CD14-positive monocyte (primary cell): Measurements from ENCODE around the gene SFI1. TPM values are rescaled to one million over a fixed set of nuclear protein-coding genes. Genes with fewer than 3 reads are reported as not detected.
"Not testable (repeated sequence)": the region's sequence is repeated elsewhere in the genome, so short reads cannot be mapped to it uniquely, and the experiment has no call there.

Experiments
- DNase-seq, 3 donors: peaks; one replicate each; pipeline ENCODE4 v3.0.0-alpha.2; 2011 to 2022
- H2AFZ ChIP-seq: 2 replicates; pipeline ENCODE4 v1.6.0; 2012; ENCODE audit warnings: mild to moderate bottlenecking, low read depth, low read length, inconsistent platforms; ENCODE audit not compliant: insufficient read depth, poor library complexity, severe bottlenecking
- H3K27ac ChIP-seq, 2 donors: 1 replicate in 1 of 2; 2 replicates in 1 of 2; pipeline ENCODE4 v1.5.1; 2012 to 2013; ENCODE audit warnings: low read length in 2 of 2, control low read depth in 1 of 2, inconsistent platforms in 1 of 2, low read depth in 1 of 2, mild to moderate bottlenecking in 1 of 2
- H3K27me3 ChIP-seq, 2 donors: one replicate each; pipeline versions ENCODE4 v1.6.0 to v1.6.1; 2011 to 2013; ENCODE audit warnings: low read length in 2 of 2; ENCODE audit not compliant: control insufficient read depth in 2 of 2, insufficient read depth in 2 of 2
- H3K36me3 ChIP-seq, 2 donors: replicated peaks in 1 of 2; 1 replicate in 1 of 2; 2 replicates in 1 of 2; pipeline versions ENCODE4 v1.5.1 to v1.6.1; 2012 to 2013; ENCODE audit warnings: low read length in 2 of 2, control low read depth in 1 of 2, inconsistent platforms in 1 of 2, mild to moderate bottlenecking in 1 of 2; ENCODE audit not compliant: insufficient read depth in 2 of 2, control insufficient read depth in 1 of 2
- H3K4me1 ChIP-seq, 2 donors: 1 replicate in 1 of 2; 2 replicates in 1 of 2; pipeline versions ENCODE4 v1.5.1 to v1.6.1; 2012 to 2013; ENCODE audit warnings: low read length in 2 of 2, control low read depth in 1 of 2, inconsistent platforms in 1 of 2, mild to moderate bottlenecking in 1 of 2, moderate library complexity in 1 of 2; ENCODE audit not compliant: insufficient read depth in 2 of 2, control insufficient read depth in 1 of 2
- H3K4me2 ChIP-seq: replicated peaks from 2 replicates; pipeline ENCODE3; 2012; ENCODE audit warnings: low read length, moderate library complexity, mild to moderate bottlenecking; ENCODE audit not compliant: poor library complexity, severe bottlenecking; ENCODE audit errors: extremely low read depth
- H3K4me3 ChIP-seq, 3 experiments: fragments of 200-600 bp in 1 of 3; sonication (generic) in 1 of 3; replicated peaks in 1 of 3; 1 replicate in 2 of 3; 2 replicates in 1 of 3; pipeline ENCODE4 v1.5.1; 2011 to 2013; ENCODE audit warnings: low read length in 3 of 3, mild to moderate bottlenecking in 3 of 3, control low read depth in 2 of 3, low read depth in 2 of 3, inconsistent platforms in 1 of 3, moderate library complexity in 1 of 3
- H3K79me2 ChIP-seq: 2 replicates; pipeline ENCODE4 v1.6.0; 2012; ENCODE audit warnings: mild to moderate bottlenecking, control low read depth, inconsistent platforms, low read length, moderate library complexity; ENCODE audit not compliant: insufficient read depth
- H3K9ac ChIP-seq: 2 replicates; pipeline ENCODE4 v1.6.0; 2017; ENCODE audit warnings: low read length, mild to moderate bottlenecking; ENCODE audit not compliant: insufficient read depth, poor library complexity, severe bottlenecking
- H3K9me3 ChIP-seq, 2 donors: replicated peaks in 1 of 2; 1 replicate in 1 of 2; 2 replicates in 1 of 2; pipeline versions ENCODE4 v1.5.1 to v1.6.1; 2012 to 2013; ENCODE audit warnings: low read length in 2 of 2, control low read depth in 1 of 2; ENCODE audit not compliant: control insufficient read depth in 1 of 2, insufficient read depth in 1 of 2
- H4K20me1 ChIP-seq: 2 replicates; pipeline ENCODE4 v1.6.0; 2012; ENCODE audit warnings: mild to moderate bottlenecking, low read length, control low read depth, moderate library complexity; ENCODE audit not compliant: insufficient read depth
- H3K27ac Mint-ChIP-seq, 7 donors: one replicate each; pipeline ENCODE4 v1.8.0; 2020; ENCODE audit warnings: mild to moderate bottlenecking in 7 of 7, mixed read lengths in 7 of 7, moderate library complexity in 6 of 7, inconsistent platforms in 2 of 7
- H3K27me3 Mint-ChIP-seq, 3 donors: one replicate each; pipeline ENCODE4 v1.8.0; 2021 to 2022; ENCODE audit warnings: low read depth in 3 of 3, mild to moderate bottlenecking in 3 of 3, mixed read lengths in 3 of 3, moderate library complexity in 3 of 3, inconsistent platforms in 1 of 3
- H3K36me3 Mint-ChIP-seq, 2 donors: one replicate each; pipeline ENCODE4 v1.8.0; 2020; ENCODE audit warnings: mixed read lengths in 2 of 2, inconsistent platforms in 1 of 2, mild to moderate bottlenecking in 1 of 2
- H3K4me1 Mint-ChIP-seq: one replicate; pipeline ENCODE4 v1.8.0; 2020; ENCODE audit warnings: mild to moderate bottlenecking, mixed read lengths
- H3K4me3 Mint-ChIP-seq, 2 donors: one replicate each; pipeline ENCODE4 v1.8.0; 2020; ENCODE audit warnings: mild to moderate bottlenecking in 2 of 2, mixed read lengths in 2 of 2, moderate library complexity in 1 of 2
- H3K9me3 Mint-ChIP-seq, 7 donors: one replicate each; pipeline ENCODE4 v1.8.0; 2020 to 2022; ENCODE audit warnings: mixed read lengths in 7 of 7, mild to moderate bottlenecking in 6 of 7, moderate library complexity in 6 of 7, inconsistent platforms in 2 of 7
- WGBS: methylation state at CpG from one replicate; pipeline ENCODE4 v1.1.5; 2013; ENCODE audit warnings: missing lambda C conversion rate; ENCODE audit not compliant: insufficient coverage; 5-methylcytosine and 5-hydroxymethylcytosine counted together
- intact Hi-C, 2 donors: fragments of 100-400 bp; cut with micrococcal nuclease; formaldehyde crosslinking; loops; one replicate each; pipeline versions ENCODE4 v1.15.0 to v1.15.1; 2023
- polyA plus RNA-seq, 3 donors: library from polyadenylated mRNA; depleted of rRNA in 1 of 3; unstranded in 2 of 3; stranded (reverse) in 1 of 3; fragments of 300-500 nt in 2 of 3; fragments of >200 nt in 1 of 3; fragmentation: Illumina TruSeq in 2 of 3; gene quantifications; 1 replicate in 2 of 3; 2 replicates in 1 of 3; pipeline ENCODE4 v1.2.3, GENCODE V29; 2012 to 2021
- TF ChIP-seq, protein P1 (sequence below): fragments of 200-600 bp; IDR thresholded peaks from one replicate; pipeline ENCODE4 v1.8.0; 2022; ENCODE audit warnings: antibody characterized with exemption, mild to moderate bottlenecking

SFI1 gene
- polyA plus RNA-seq, 3 donors: 1.7 to 43.4 (median 3.6) TPM

- Mint-ChIP-seq H3K27me3 (peaks cover 0 to 3% (median 2%) of the 10 kb centered on the region in 3 donors), H3K9me3 (no peaks in the 10 kb centered on the region), H3K36me3 (peaks cover 11 to 14% of the 10 kb centered on the region in 2 donors), H3K4me1 (peaks cover 28% of the 10 kb centered on the region), H3K27ac (peak overlapping the region; percentile 79 to 99 (median 98)), H3K4me3 (no peak overlapping the region)
- peak overlapping the region; percentile 44 for H2AFZ ChIP-seq
- no peak for DNase-seq
- no peaks in the 10 kb centered on the region for H3K27me3 ChIP-seq
- TF ChIP-seq, protein P1, sequence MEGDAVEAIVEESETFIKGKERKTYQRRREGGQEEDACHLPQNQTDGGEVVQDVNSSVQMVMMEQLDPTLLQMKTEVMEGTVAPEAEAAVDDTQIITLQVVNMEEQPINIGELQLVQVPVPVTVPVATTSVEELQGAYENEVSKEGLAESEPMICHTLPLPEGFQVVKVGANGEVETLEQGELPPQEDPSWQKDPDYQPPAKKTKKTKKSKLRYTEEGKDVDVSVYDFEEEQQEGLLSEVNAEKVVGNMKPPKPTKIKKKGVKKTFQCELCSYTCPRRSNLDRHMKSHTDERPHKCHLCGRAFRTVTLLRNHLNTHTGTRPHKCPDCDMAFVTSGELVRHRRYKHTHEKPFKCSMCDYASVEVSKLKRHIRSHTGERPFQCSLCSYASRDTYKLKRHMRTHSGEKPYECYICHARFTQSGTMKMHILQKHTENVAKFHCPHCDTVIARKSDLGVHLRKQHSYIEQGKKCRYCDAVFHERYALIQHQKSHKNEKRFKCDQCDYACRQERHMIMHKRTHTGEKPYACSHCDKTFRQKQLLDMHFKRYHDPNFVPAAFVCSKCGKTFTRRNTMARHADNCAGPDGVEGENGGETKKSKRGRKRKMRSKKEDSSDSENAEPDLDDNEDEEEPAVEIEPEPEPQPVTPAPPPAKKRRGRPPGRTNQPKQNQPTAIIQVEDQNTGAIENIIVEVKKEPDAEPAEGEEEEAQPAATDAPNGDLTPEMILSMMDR: no peak
- intact Hi-C loops: loop anchor here (10.0 kb wide), 2 partner anchors 143 to 263 kb away; partner anchors contain the start of genes DEPDC5 (in 1 of the 2) and PRR14L (in 1 of the 2)
- H3K27ac ChIP-seq: peak overlapping the region; percentile 94 to 98
- peak overlapping the region in 1 of 3 experiments; percentile 81 for H3K4me3 ChIP-seq
- H3K4me1 ChIP-seq: peaks cover 30 to 36% of the 10 kb centered on the region in 2 donors
- H3K9me3 ChIP-seq: no peaks in the 10 kb centered on the region
- H3K36me3 ChIP-seq: peaks cover 5 to 11% of the 10 kb centered on the region in 2 donors
- H3K9ac ChIP-seq: peak overlapping the region; percentile 93
- 88% methylated on average over 3 of the region's 8 CpGs for WGBS
- H4K20me1 ChIP-seq: peaks cover 10% of the 10 kb centered on the region
- peak overlapping the region; percentile 88 for H3K4me2 ChIP-seq
- H3K79me2 ChIP-seq: peaks cover 36% of the 10 kb centered on the region
Observed at GRCh38 chr22:31491218-31491962, 4.9 kb upstream of the SFI1 start.

DNA sequence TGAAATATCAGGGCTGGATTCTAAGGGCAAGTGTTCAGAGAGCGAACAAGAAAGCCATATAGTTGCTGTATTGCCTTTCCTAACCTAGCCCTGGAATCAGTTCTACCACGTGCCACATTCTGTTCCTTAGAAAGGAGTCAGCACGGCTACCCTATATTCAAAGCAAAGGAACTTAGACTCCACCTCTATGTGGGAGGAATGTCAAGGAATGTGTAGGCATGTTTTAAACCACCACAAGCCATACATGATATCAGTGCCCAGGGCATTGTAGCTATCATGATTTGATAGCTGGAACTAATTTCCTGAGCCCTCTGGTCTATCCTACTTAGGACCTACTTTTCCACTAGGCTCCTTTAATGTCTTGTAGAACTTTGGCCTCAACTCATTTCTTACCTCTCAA, 4.2 kb upstream of the SFI1 start:
- H3K27ac Mint-ChIP-seq: peak overlapping the region in 4 of 7 donors; percentile 7 to 99 (median 68)
- H3K36me3 Mint-ChIP-seq: peaks cover 5 to 6% of the 10 kb centered on the region in 2 donors
- H3K27ac ChIP-seq: peak overlapping the region in 1 of 2 donors; percentile 98
- no peak overlapping the region for H3K4me2 ChIP-seq
- no peak for DNase-seq
- WGBS: 100% methylated on average over 1 of the region's 3 CpGs
- H3K36me3 ChIP-seq: peaks cover 2 to 7% of the 10 kb centered on the region in 2 donors
- no peak overlapping the region for H3K9ac ChIP-seq
- peaks cover 0 to 2% (median 0%) of the 10 kb centered on the region in 3 donors for H3K27me3 Mint-ChIP-seq
- no peaks in the 10 kb centered on the region for H3K27me3 ChIP-seq
- intact Hi-C loops: loop anchor here (10.0 kb wide), 2 partner anchors 143 to 263 kb away; partner anchors contain the start of genes DEPDC5 (in 1 of the 2) and PRR14L (in 1 of the 2)
- no peaks in the 10 kb centered on the region for H3K9me3 Mint-ChIP-seq
- TF ChIP-seq, protein P1: no peak
- H4K20me1 ChIP-seq: peaks cover 10% of the 10 kb centered on the region
- H3K4me1 ChIP-seq: peaks cover 36 to 44% of the 10 kb centered on the region in 2 donors
- H3K79me2 ChIP-seq: peaks cover 31% of the 10 kb centered on the region
- peaks cover 32% of the 10 kb centered on the region for H3K4me1 Mint-ChIP-seq
- no peak overlapping the region for H3K4me3 ChIP-seq
- H3K4me3 Mint-ChIP-seq: no peak overlapping the region
- H2AFZ ChIP-seq: no peak overlapping the region
- no peaks in the 10 kb centered on the region for H3K9me3 ChIP-seq

DNA sequence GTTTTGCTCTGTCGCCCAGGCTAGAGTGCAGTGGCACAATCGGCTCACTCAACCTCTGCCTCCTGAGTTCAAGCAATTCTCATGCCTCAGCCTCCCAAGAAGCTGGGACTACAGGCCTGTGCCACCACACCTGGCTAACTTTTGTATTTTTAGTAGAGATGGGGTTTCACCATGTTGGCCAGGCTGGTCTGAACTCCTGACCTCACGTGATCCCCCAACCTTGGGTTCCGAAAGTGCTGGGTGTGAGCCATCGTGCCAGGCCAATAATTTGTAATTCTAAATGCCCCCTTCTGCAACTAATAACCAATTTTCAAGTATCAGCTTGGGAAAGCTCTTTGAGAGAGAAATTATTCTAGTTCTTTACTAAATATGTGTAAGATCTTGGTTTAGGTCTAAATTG, 3.0 kb upstream of the SFI1 start:
- not testable (repeated sequence) for H3K9me3 ChIP-seq, H3K36me3 ChIP-seq, H3K4me2 ChIP-seq, H3K27ac ChIP-seq, H3K9ac ChIP-seq, H3K36me3 Mint-ChIP-seq, H2AFZ ChIP-seq, DNase-seq, H3K9me3 Mint-ChIP-seq, H4K20me1 ChIP-seq, H3K27me3 ChIP-seq, H3K4me3 ChIP-seq, H3K27me3 Mint-ChIP-seq, H3K4me3 Mint-ChIP-seq
- H3K4me1 Mint-ChIP-seq: peaks cover 34% of the 10 kb centered on the region
- intact Hi-C loops: loop anchor here (10.0 kb wide), 2 partner anchors 141 to 261 kb away; partner anchors contain the start of genes DEPDC5 (in 1 of the 2) and PRR14L (in 1 of the 2)
- 87% methylated on average over 3 of the region's 5 CpGs for WGBS
- Histone ChIP-seq H3K4me1 (peaks cover 35 to 47% of the 10 kb centered on the region in 2 donors), H3K79me2 (peaks cover 28% of the 10 kb centered on the region)
- peak overlapping the region in 1 of 7 donors; percentile 15 for H3K27ac Mint-ChIP-seq
